Astrocyte (in vitro differentiated cells and primary cell): ENCODE results near the gene MIDN. TPM values are rescaled to one million over a fixed set of nuclear protein-coding genes. Genes with fewer than 3 reads are reported as not detected.

ENCODE experiments used
- DNase-seq: peaks from one replicate; pipeline ENCODE4 v3.0.0-alpha.2; 2010; ENCODE audit warnings: low read depth
- FAIRE-seq: peaks from 2 replicates; lab custom pipeline; 2011; peaks lifted over from hg19 to GRCh38; lab: Jason Lieb, UNC
- H2AFZ ChIP-seq: 2 replicates; pipeline ENCODE4 v1.6.0; 2012; ENCODE audit warnings: low read depth, low read length, inconsistent platforms
- H3K27ac ChIP-seq: 2 replicates; pipeline ENCODE4 v1.5.1; 2011; ENCODE audit warnings: low read depth, low read length, inconsistent platforms
- H3K27me3 ChIP-seq: 2 replicates; pipeline ENCODE4 v1.6.0; 2011; ENCODE audit warnings: low read length, inconsistent platforms; ENCODE audit not compliant: insufficient read depth
- H3K36me3 ChIP-seq: 2 replicates; pipeline ENCODE4 v1.5.1; 2011; ENCODE audit warnings: low read length, inconsistent platforms; ENCODE audit not compliant: insufficient read depth
- H3K4me1 ChIP-seq: 2 replicates; pipeline ENCODE4 v1.5.1; 2011; ENCODE audit warnings: low read length, inconsistent platforms; ENCODE audit not compliant: insufficient read depth
- H3K4me2 ChIP-seq: 2 replicates; pipeline ENCODE4 v1.6.0; 2012; ENCODE audit warnings: low read length, inconsistent platforms
- H3K4me3 ChIP-seq: 2 replicates; pipeline ENCODE4 v1.5.1; 2011; ENCODE audit warnings: low read depth, mild to moderate bottlenecking, low read length, inconsistent platforms; ENCODE audit not compliant: insufficient read depth
- H3K79me2 ChIP-seq: 2 replicates; pipeline ENCODE4 v1.6.0; 2012; ENCODE audit warnings: mild to moderate bottlenecking, low read length, inconsistent platforms; ENCODE audit not compliant: insufficient read depth
- H3K9ac ChIP-seq: 2 replicates; pipeline ENCODE4 v1.6.0; 2012; ENCODE audit warnings: mild to moderate bottlenecking, low read length, inconsistent platforms
- H3K9me3 ChIP-seq: 2 replicates; pipeline ENCODE4 v1.5.1; 2012; ENCODE audit warnings: low read depth, mild to moderate bottlenecking, low read length, inconsistent platforms; ENCODE audit not compliant: insufficient read depth
- H4K20me1 ChIP-seq: 2 replicates; pipeline ENCODE4 v1.6.0; 2012; ENCODE audit warnings: low read length, inconsistent platforms; ENCODE audit not compliant: insufficient read depth
- H3K27ac Mint-ChIP-seq: one replicate; pipeline ENCODE4 v1.8.0; 2021; ENCODE audit warnings: mild to moderate bottlenecking, mixed read lengths; ENCODE audit not compliant: unreplicated experiment
- H3K27me3 Mint-ChIP-seq: one replicate; pipeline ENCODE4 v1.8.0; 2021; ENCODE audit warnings: low read depth, mixed read lengths; ENCODE audit not compliant: unreplicated experiment
- H3K36me3 Mint-ChIP-seq: one replicate; pipeline ENCODE4 v1.8.0; 2021; ENCODE audit warnings: low read depth, mixed read lengths; ENCODE audit not compliant: unreplicated experiment
- H3K4me1 Mint-ChIP-seq: one replicate; pipeline ENCODE4 v1.8.0; 2021; ENCODE audit warnings: low read depth, mixed read lengths; ENCODE audit not compliant: unreplicated experiment
- H3K4me3 Mint-ChIP-seq: one replicate; pipeline ENCODE4 v1.8.0; 2021; ENCODE audit warnings: mild to moderate bottlenecking, moderate library complexity, mixed read lengths; ENCODE audit not compliant: unreplicated experiment
- H3K9me3 Mint-ChIP-seq: one replicate; pipeline ENCODE4 v1.8.0; 2021; ENCODE audit warnings: mild to moderate bottlenecking, mixed read lengths; ENCODE audit not compliant: unreplicated experiment
- EZH2 ChIP-seq: IDR thresholded peaks from 2 replicates; pipeline ENCODE4 v1.6.1; 2012; ENCODE audit warnings: mild to moderate bottlenecking, low read length, inconsistent platforms; ENCODE audit not compliant: insufficient read depth
- total RNA-seq: library from RNA; stranded (reverse); gene quantifications from 2 replicates; pipeline ENCODE4 v1.2.1, GENCODE V29; 2021
- TF ChIP-seq, protein P1 (sequence below): IDR thresholded peaks from 2 replicates; pipeline ENCODE4 v1.5.1; 2011; ENCODE audit warnings: low read depth, mild to moderate bottlenecking, inconsistent platforms, low read length, moderate library complexity; ENCODE audit not compliant: insufficient read depth

Gene MIDN
- total RNA-seq, 1 donor from 2014 or later, result 141 TPM

DNA sequence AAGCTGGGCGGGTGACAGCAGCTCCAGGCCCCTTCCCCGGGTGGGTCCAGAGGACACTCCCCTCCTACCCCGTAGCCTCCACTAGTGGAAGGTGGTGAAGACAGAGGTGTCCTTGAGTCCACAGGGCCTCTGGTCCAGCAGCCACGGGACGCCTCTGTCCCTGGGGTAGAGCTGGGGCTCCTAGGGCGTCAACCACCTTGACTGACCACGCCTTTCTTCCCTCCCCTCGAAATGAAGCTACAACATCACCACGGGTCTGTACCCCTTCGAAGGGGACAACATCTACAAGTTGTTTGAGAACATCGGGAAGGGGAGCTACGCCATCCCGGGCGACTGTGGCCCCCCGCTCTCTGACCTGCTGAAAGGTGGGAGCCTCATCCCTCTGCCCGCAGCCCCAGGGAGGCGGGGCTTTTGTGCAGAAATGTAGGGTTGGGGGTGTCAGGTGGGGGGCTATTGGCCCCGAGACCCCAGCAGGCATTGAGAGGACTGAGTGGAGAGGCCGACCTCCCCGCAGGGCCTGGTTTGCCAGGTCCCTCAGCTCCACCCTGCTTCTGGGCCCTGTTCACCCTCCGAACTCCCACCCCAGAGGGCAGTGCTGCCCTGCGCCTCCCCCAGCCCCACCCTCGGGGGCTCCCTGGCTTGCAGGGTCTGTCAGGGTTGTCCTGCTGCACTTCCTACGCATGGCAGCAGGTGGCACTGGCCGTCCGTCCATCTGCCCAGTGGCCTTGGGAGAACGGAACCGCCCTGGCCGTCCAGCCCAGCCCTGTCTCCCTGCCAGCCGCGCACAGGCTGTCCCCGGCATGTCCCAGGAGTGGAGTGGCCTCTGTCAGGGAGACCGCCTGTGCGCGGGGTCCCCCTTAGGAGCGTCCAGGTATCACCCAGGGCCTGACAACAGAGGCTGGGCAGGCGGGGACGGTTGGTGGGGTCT is 27.1 kb upstream of the MIDN start:
- H3K9ac ChIP-seq, result no peak overlapping the region
- Mint-ChIP-seq H3K36me3 (no peaks in the 10 kb centered on the region), H3K4me1 (peaks cover 3% of the 10 kb centered on the region), H3K9me3 (no peaks in the 10 kb centered on the region), H3K4me3 (no peak overlapping the region), H3K27ac (no peak overlapping the region), H3K27me3 (no peaks in the 10 kb centered on the region)
- no peak overlapping the region for H3K4me3 ChIP-seq
- H3K27me3 ChIP-seq, result no peaks in the 10 kb centered on the region
- H4K20me1 ChIP-seq, result peaks cover 87% of the 10 kb centered on the region
- no peak overlapping the region for H3K27ac ChIP-seq
- H3K9me3 ChIP-seq, result no peaks in the 10 kb centered on the region
- no peaks in the 10 kb centered on the region for H3K36me3 ChIP-seq
- peaks cover 8% of the 10 kb centered on the region for H3K4me1 ChIP-seq
- H3K79me2 ChIP-seq, result peaks cover 41% of the 10 kb centered on the region
- no peak for TF ChIP-seq EZH2
- TF ChIP-seq, protein P1, sequence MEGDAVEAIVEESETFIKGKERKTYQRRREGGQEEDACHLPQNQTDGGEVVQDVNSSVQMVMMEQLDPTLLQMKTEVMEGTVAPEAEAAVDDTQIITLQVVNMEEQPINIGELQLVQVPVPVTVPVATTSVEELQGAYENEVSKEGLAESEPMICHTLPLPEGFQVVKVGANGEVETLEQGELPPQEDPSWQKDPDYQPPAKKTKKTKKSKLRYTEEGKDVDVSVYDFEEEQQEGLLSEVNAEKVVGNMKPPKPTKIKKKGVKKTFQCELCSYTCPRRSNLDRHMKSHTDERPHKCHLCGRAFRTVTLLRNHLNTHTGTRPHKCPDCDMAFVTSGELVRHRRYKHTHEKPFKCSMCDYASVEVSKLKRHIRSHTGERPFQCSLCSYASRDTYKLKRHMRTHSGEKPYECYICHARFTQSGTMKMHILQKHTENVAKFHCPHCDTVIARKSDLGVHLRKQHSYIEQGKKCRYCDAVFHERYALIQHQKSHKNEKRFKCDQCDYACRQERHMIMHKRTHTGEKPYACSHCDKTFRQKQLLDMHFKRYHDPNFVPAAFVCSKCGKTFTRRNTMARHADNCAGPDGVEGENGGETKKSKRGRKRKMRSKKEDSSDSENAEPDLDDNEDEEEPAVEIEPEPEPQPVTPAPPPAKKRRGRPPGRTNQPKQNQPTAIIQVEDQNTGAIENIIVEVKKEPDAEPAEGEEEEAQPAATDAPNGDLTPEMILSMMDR, result peak; percentile 40
- H3K4me2 ChIP-seq, result no peak overlapping the region
- DNase-seq (no peak), FAIRE-seq (no peak)
- H2AFZ ChIP-seq, result no peak overlapping the region

DNA sequence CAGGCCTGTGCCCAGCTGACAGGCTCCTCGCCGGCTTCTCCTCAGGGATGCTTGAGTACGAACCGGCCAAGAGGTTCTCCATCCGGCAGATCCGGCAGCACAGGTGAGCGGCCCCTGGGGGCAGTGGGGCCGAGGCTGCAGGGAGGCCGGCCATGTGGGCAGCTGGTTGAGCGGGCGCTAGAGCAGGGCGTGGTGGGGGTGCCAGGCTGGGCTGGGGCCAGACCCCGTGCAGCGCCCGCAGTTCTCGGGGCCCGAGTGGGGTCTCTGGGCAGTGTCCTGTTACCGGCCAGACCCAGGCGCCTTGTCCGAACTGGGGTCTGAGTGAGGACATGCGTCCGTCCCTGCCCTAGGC is 26.5 kb upstream of the MIDN start:
- H3K27me3 ChIP-seq, result no peaks in the 10 kb centered on the region
- H4K20me1 ChIP-seq, result peaks cover 81% of the 10 kb centered on the region
- H3K9ac ChIP-seq, result no peak overlapping the region
- no peaks in the 10 kb centered on the region for H3K27me3 Mint-ChIP-seq
- no peaks in the 10 kb centered on the region for H3K4me1 Mint-ChIP-seq
- no peak overlapping the region for H3K27ac Mint-ChIP-seq
- no peaks in the 10 kb centered on the region for H3K36me3 Mint-ChIP-seq
- FAIRE-seq (no peak), DNase-seq (no peak)
- H3K27ac ChIP-seq, result no peak overlapping the region
- H3K9me3 ChIP-seq, result no peaks in the 10 kb centered on the region
- no peak for TF ChIP-seq EZH2
- TF ChIP-seq, protein P1, result no peak
- H3K4me3 Mint-ChIP-seq, result no peak overlapping the region
- no peaks in the 10 kb centered on the region for H3K36me3 ChIP-seq
- H3K4me1 ChIP-seq, result peaks cover 2% of the 10 kb centered on the region
- no peak overlapping the region for H3K4me2 ChIP-seq
- H3K9me3 Mint-ChIP-seq, result no peaks in the 10 kb centered on the region
- H3K4me3 ChIP-seq, result no peak overlapping the region
- H3K79me2 ChIP-seq, result peaks cover 37% of the 10 kb centered on the region
- H2AFZ ChIP-seq, result no peak overlapping the region

DNA sequence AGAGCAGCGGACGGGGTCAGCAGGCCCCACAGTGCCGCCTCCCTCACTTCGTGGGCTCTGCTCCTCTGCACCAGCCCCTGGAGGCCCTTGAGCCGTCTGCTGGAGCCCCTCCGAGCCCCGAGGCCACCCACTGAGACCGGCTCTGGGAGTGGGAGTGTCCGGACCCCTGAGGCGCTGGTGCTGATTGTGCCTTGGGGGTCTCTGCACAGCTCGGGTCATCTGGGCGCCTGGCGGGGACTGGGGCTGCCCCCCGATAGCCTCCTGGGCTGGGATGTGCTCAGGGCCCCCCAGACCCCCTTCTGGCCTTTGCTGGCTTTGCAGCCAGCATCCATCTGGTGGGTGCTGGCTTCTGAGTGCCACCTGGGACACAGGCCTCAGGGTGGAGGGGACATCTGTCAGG is 26.0 kb upstream of the MIDN start:
- Histone ChIP-seq H3K4me2 (no peak overlapping the region), H3K9ac (no peak overlapping the region), H2AFZ (no peak overlapping the region), H3K4me1 (no peaks in the 10 kb centered on the region), H3K4me3 (no peak overlapping the region), H3K27ac (no peak overlapping the region), H4K20me1 (peaks cover 76% of the 10 kb centered on the region), H3K27me3 (no peaks in the 10 kb centered on the region), H3K9me3 (no peaks in the 10 kb centered on the region), H3K79me2 (peaks cover 32% of the 10 kb centered on the region), H3K36me3 (no peaks in the 10 kb centered on the region)
- Mint-ChIP-seq H3K4me3 (no peak overlapping the region), H3K36me3 (no peaks in the 10 kb centered on the region), H3K9me3 (no peaks in the 10 kb centered on the region), H3K4me1 (no peaks in the 10 kb centered on the region), H3K27ac (no peak overlapping the region), H3K27me3 (no peaks in the 10 kb centered on the region)
- DNase-seq, result no peak
- FAIRE-seq, result no peak
- TF ChIP-seq, protein P1, result no peak
- no peak for TF ChIP-seq EZH2
